ENCODE data around the gene RIPK3.

The RIPK3 gene

DNA sequence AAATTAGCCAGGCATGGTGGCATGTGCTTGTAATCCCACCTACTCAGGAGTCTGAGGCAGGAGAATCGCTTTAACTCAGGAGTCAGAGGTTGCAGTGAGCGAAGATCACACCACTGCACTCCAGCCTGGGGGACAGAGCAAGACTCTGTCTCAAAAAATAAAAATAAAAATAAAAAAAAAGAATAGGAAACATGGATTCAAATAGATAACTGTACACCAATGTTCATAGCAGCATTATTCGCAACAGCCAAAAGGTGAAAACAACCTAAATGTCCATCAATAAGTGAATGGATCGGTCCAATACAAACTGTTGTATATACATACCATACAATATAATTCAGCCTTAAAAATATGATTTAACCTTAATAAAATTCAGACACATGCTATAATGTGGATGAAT lies 3.1 kb upstream of the RIPK3 start:
- no peak for DNase-seq

DNA sequence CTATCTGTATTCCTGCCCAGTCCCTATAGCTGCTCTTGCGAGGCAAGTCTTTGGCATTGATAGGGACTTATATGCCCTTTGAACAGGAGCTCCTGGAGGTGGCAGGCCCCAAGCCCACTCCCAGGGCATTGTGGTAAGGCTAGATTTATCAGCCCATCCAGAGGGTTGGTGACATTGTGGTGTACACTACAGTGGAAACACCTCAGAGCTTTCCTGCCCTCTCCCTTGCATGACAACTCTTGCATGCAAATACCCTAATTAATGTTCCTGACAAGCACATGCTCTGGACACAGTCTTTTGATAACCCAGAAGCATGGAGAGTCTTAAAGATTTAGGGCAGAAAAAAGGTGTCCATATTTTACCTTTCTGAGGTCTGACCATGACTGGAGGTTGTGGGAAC lies 815 bp upstream of the RIPK3 start:
- DNase-seq: no peak

DNA sequence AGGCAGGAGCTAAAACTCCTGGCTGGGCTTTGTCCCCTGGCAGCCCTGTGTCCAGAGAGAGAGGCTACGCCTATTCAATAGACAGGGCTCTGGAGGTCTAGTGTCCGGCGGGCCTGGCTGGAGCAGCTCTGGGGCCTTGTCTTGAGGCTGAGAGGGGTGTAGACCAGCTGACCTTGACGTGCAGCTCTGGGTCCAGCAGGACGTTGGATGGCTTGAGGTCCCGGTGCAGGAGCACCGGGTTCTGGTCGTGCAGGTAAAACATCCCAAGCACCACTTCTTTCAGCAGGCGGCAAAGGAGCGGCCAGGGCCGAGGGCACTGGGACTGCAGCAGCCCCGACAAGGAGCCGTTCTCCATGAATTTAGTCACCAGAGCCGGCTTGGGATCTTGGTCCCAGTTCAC lies 948 bp downstream of the RIPK3 start:
- no peak for DNase-seq

GRCh38 chr14:24337824-24338175 lies 2.0 kb downstream of the RIPK3 start:
- no peak for DNase-seq

GRCh38 chr14:24337144-24337823 lies 2.5 kb downstream of the RIPK3 start:
- no peak for DNase-seq

GRCh38 chr14:24335461-24336171 lies 4.2 kb downstream of the RIPK3 start:
- no peak for DNase-seq

DNA sequence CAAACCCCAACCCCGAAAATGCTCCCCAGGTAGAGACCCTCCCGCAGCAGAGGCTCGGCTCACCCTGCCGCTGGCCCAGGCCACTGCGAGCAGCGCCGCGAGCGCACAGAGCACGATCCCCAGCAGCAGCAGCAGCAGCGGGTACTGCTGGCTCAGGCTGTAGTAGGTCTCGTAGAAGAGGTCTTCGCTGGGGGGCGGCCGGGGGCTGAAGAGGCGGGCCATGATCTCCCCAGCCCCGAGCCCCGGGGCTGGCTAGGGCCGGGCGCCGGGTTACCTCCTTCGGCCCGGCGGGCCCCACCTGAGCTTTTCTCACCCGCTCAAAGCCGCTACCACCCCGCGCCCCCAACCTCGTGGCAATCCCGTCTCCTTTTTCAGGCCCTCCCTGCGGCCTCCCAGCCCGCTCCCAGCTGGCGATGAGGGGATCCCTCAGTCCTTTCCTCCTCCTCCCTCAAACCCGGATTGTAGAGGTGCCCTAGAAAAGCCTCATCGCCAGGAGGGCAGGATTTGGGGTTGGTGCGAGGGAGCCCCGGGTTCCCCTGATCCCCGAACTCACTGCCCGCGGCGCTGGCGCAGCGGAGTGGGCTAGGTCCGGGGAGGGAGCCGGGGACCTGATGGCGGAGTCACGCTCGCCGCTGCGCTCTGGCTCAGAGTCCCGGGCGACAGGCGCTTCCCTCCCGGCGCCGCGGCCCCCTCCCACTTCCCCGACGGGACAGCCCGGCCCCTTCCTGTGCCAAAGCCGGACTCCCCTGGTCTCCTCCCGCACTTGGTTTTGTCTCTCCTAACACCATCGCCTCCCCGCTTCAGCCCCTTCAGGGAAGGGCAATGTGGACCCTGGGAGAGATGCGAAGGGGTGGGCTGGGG lies 5.1 kb downstream of the RIPK3 start, which contains the start of gene ADCY4:
Gene ADCY4, minus strand, starts transcription at position 641 of the 861 bp plus-strand sequence. Its CDS starts 419 bp downstream, at position 222.
- no peak for DNase-seq

DNA sequence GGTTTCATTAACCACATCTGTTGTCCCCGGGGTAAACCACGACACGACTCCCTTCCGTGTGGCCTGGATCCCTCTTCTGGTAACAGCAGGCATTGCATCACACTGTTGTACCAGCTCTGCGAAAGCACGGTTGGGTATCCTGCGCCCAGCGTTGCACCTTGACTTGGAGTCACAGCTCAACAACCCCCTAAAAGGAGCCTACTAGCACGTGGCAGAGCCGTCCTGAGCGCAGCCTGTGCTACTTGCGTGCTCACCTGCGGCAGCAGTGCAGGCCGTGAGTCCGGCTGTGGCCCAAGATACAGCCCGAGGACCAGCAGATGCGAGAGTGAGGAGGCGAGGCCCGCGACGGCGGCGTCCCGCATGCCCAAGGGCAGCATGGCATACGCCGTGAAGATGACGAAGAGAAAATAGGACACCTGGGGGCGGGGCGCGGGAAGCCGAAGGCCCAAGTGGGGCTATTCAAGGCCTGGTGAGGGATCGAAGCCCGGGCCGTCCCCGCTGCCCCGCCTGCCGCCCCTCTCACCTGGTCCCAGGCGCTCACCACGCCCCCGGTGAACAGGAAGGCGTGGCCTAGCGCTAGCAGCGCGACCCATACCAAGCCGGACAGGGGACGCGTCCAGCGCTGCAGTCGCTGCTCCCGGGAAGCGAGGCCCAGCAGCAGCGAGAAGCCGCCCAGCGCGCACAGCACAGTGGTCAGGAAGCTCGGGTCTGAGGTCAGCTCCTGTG lies 7.4 kb downstream of the RIPK3 start:
- peak; percentile 82 to 87 for DNase-seq

GRCh38 chr14:24331731-24332267 lies 8.0 kb downstream of the RIPK3 start:
- DNase-seq: no peak

- DNase-seq: no peak
Measured at GRCh38 chr14:24330973-24331674, 8.7 kb downstream of the RIPK3 start.

- DNase-seq: peak; percentile 63 to 69
Measured at GRCh38 chr14:24329736-24330135, 10.1 kb downstream of the RIPK3 start.

- no peak for DNase-seq
Measured at GRCh38 chr14:24329073-24329663, 10.6 kb downstream of the RIPK3 start.

DNA sequence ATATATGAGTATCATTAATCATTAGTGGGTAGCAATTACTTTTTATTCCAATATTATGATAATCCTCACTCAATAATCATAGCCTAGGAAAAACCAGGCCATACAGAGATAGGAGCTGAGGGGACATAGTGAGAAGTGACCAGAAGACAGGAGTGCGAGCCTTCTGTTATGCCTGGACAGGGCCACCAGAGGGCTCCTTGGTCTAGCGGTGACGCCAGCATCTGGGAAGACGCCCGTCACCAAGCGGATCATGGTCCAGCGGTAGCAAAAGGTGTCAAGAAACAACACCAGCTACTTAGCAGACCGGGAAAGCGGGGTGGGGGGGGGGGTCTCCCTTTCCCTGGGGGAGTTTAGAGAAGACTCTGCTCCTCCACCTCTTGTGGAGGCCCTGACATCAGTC lies 11.9 kb downstream of the RIPK3 start:
- DNase-seq: peak in 1 of 2 experiments; percentile 38

- no peak for DNase-seq
Measured at GRCh38 chr14:24327303-24327702, 12.5 kb downstream of the RIPK3 start.

DNA sequence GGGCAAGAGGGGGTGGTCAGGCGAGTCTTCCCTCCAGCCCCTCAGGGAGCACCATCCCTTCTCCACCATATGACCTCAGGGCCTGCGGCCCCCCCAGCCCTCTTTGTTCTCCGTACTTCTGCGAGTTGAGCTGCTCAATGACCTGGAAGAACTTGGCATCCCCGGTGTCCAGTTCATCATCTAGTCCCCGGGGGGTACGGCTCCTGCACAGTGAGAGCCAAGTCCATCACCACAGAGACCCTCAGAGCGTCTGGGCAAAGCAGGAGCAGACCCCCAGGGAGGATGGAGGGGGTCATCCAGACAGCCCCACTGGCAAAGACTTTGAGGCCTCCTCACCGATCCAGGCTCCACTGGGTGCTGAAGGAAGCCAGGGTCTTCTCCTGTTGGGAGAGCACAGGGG lies 13.8 kb downstream of the RIPK3 start:
- DNase-seq: no peak

DNA sequence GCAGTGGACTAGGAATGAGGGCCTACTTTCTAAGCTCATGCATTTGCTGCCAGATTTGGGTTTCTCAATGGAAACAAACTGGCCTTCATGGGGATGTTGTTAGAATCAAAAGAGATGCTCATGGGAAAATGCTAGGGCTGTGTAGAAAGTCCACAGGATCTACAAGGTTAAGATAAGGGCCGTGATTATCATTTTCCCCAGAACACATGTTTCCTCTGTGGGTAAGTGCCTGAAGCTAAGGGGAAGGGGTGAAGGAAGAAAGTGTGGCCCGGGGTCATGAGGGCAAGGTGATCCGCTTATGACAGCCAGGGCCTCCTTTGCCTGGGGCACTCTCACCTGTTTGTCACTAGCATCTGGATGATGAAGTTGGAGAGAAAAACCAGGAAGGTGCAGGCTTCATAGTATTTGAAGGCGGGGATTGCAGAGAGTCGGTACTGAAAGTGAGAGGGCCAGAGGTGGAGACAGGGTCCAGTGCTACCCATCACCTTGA lies 14.7 kb downstream of the RIPK3 start:
- no peak for DNase-seq

DNA sequence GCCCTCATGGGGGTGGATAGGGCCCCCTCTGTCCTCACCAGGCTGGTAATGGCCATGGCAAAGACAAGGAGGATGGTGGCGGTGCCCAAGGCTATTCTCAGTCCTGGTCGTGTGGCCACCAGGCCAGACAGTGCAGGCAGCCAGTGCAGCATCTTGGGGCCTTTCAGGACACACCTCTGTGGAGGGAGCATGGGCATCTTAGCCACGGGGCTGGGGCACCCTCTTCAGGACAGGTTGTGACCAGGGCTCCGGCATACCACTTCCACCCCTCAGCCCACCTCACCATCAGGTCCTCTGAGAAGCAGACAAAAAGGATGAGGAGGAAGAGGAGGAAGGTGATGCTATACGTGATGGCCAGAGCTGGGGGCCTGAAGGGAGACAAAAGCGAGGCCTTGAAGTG lies 15.8 kb downstream of the RIPK3 start:
- DNase-seq: no peak

GRCh38 chr14:24323341-24323740 lies 16.4 kb downstream of the RIPK3 start:
- DNase-seq: no peak

GRCh38 chr14:24322672-24323071 lies 17.1 kb downstream of the RIPK3 start:
- DNase-seq: no peak

- no peak for DNase-seq
Measured at GRCh38 chr14:24321212-24321975, 18.4 kb downstream of the RIPK3 start.
